ENCODE data around the gene WDR76.

Gene WDR76

DNA sequence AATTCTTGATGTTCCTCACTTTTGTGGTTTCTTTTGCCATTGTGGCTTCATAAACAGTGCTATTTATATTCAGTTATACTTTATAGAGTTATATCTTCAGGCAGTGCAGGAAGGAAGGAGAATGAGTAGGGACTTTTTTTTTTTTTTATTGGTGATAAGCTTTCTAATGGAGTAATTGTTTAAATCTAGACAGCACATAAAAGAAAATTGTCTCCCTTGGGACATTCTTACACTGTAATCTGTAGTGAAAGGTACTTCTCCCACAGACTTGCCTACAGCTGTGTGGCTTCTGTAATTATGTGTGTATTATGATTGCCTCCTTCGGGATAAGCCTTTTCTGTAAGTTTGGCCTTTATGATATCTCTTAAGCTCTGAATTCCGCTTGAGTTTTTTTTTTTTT lies 41.6 kb downstream of the WDR76 start:
- Histone ChIP-seq H3K36me3 (ENCODE audit: control insufficient read depth, insufficient read depth, low read length) (no peaks in the 10 kb centered on the region), H3K27me3 (ENCODE audit: control insufficient read depth, insufficient read depth, low read length) (no peaks in the 10 kb centered on the region), H3K9me3 (ENCODE audit: control insufficient read depth, low read length) (no peaks in the 10 kb centered on the region), H3K9ac (ENCODE audit: low read length) (no peak overlapping the region), H3K4me3 (ENCODE audit: low read length) (no peak overlapping the region), H3K4me1 (ENCODE audit: control insufficient read depth, insufficient read depth, low read length) (no peaks in the 10 kb centered on the region)

DNA sequence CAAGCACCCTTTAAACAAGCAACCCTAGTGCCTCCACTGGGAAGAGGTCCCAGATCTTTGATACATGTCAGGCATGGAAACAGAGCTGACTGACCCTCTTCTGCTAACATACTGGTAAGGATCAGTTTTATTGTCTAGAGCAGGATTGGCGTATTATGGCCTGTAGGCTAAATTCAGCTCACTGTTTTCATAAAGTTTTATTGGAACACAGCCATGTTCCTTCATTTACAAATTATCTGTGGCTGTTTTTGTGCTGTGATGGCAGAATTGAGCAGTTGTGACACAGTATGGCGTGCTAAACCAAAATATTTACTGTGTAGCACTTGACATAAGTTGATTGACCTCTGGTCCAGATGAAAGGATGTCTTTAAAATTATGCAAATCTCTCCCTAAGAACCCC lies 45.0 kb downstream of the WDR76 start:
- H3K9ac ChIP-seq (ENCODE audit: low read length), result no peak overlapping the region
- no peaks in the 10 kb centered on the region for H3K4me1 ChIP-seq (ENCODE audit: control insufficient read depth, insufficient read depth, low read length)
- no peaks in the 10 kb centered on the region for H3K9me3 ChIP-seq (ENCODE audit: control insufficient read depth, low read length)
- no peaks in the 10 kb centered on the region for H3K27me3 ChIP-seq (ENCODE audit: control insufficient read depth, insufficient read depth, low read length)
- H3K36me3 ChIP-seq (ENCODE audit: control insufficient read depth, insufficient read depth, low read length), result no peaks in the 10 kb centered on the region
- H3K4me3 ChIP-seq (ENCODE audit: low read length), result no peak overlapping the region

DNA sequence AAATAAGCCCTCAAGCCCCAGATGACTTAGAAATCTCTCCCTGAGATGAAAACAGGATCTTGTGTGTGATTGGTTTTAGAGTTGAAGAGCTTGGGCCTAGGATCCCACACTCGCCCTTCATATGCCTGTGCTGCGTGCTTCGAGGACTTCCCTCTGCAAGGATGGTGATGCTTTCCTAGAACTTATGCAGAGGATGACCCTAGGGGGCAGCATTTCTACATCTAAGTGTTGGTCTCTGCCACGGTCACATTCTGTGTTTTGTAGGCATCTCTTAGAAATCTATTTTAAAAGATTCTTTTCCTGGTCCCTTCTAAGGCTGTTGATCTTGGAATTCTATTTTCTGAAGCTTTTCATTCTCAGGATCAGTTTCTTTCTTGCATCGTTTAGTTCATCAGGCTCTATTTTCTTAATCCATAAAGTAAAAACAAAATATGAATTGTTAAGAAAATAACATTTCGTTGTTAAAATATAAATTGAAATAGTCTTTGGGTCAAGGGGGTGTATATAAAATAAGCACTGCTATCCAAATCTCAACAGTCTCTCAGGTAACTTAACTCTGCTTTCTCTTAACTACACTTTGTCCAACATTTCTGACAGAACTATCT lies 45.7 kb downstream of the WDR76 start:
- Histone ChIP-seq H3K9me3 (ENCODE audit: control insufficient read depth, low read length) (no peaks in the 10 kb centered on the region), H3K27me3 (ENCODE audit: control insufficient read depth, insufficient read depth, low read length) (no peaks in the 10 kb centered on the region), H3K4me3 (ENCODE audit: low read length) (no peak overlapping the region), H3K4me1 (ENCODE audit: control insufficient read depth, insufficient read depth, low read length) (no peaks in the 10 kb centered on the region), H3K36me3 (ENCODE audit: control insufficient read depth, insufficient read depth, low read length) (no peaks in the 10 kb centered on the region), H3K9ac (ENCODE audit: low read length) (no peak overlapping the region)

DNA sequence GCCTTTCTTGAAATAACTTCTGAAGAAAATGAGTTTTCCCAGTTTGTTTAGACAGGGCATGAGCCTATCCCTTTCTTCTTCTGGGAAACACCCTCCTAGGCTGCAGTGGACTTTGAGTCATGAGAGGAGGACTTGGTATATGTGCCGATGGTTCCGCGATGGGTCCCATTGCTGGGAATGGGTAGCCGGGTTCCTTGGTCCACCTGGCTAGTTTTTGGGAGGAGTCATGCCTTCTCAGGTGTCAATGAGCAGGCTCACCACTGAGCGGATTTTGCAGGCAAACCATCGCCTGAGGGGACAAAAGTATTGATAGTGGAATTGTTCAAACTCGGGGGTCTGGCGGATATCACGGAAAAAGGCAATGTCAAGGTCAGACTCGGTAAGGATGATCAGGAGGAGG lies 46.8 kb downstream of the WDR76 start:
- H3K9me3 ChIP-seq (ENCODE audit: control insufficient read depth, low read length), result no peaks in the 10 kb centered on the region
- H3K9ac ChIP-seq (ENCODE audit: low read length), result no peak overlapping the region
- H3K27me3 ChIP-seq (ENCODE audit: control insufficient read depth, insufficient read depth, low read length), result no peaks in the 10 kb centered on the region
- no peaks in the 10 kb centered on the region for H3K4me1 ChIP-seq (ENCODE audit: control insufficient read depth, insufficient read depth, low read length)
- H3K4me3 ChIP-seq (ENCODE audit: low read length), result no peak overlapping the region
- H3K36me3 ChIP-seq (ENCODE audit: control insufficient read depth, insufficient read depth, low read length), result no peaks in the 10 kb centered on the region

DNA sequence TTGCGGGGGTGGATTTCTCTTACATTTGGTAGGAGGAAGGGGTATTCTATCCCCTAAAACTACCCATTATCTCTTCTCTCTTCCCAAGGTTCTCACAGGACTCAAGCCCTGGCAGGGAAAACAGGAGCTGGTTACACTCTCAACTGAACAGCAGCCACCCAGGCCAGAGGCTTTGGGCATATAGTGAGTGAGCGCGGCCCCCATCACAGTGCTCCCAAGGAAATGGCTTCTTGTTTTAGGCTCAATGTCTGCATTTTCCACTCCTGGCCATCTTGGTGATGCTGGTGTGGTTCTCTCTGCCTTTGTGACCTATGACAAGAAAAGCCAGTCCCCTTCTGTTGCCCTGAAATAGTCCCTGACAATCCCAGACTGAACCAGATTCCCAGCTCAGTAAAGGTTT lies 50.1 kb downstream of the WDR76 start:
- no peak overlapping the region for H3K9ac ChIP-seq (ENCODE audit: low read length)
- H3K27me3 ChIP-seq (ENCODE audit: control insufficient read depth, insufficient read depth, low read length), result no peaks in the 10 kb centered on the region
- no peaks in the 10 kb centered on the region for H3K4me1 ChIP-seq (ENCODE audit: control insufficient read depth, insufficient read depth, low read length)
- H3K4me3 ChIP-seq (ENCODE audit: low read length), result no peak overlapping the region
- no peaks in the 10 kb centered on the region for H3K9me3 ChIP-seq (ENCODE audit: control insufficient read depth, low read length)
- H3K36me3 ChIP-seq (ENCODE audit: control insufficient read depth, insufficient read depth, low read length), result no peaks in the 10 kb centered on the region

GRCh38 chr15:43877371-43877770 lies 50.6 kb downstream of the WDR76 start:
- Histone ChIP-seq H3K9ac (ENCODE audit: low read length) (no peak overlapping the region), H3K9me3 (ENCODE audit: control insufficient read depth, low read length) (no peaks in the 10 kb centered on the region), H3K4me3 (ENCODE audit: low read length) (no peak overlapping the region), H3K4me1 (ENCODE audit: control insufficient read depth, insufficient read depth, low read length) (no peaks in the 10 kb centered on the region), H3K36me3 (ENCODE audit: control insufficient read depth, insufficient read depth, low read length) (no peaks in the 10 kb centered on the region), H3K27me3 (ENCODE audit: control insufficient read depth, insufficient read depth, low read length) (no peaks in the 10 kb centered on the region)

GRCh38 chr15:43878446-43878845 lies 51.6 kb downstream of the WDR76 start:
- H3K27me3 ChIP-seq (ENCODE audit: control insufficient read depth, insufficient read depth, low read length), result no peaks in the 10 kb centered on the region
- H3K4me3 ChIP-seq (ENCODE audit: low read length), result no peak overlapping the region
- H3K4me1 ChIP-seq (ENCODE audit: control insufficient read depth, insufficient read depth, low read length), result no peaks in the 10 kb centered on the region
- H3K9me3 ChIP-seq (ENCODE audit: control insufficient read depth, low read length), result no peaks in the 10 kb centered on the region
- no peaks in the 10 kb centered on the region for H3K36me3 ChIP-seq (ENCODE audit: control insufficient read depth, insufficient read depth, low read length)
- no peak overlapping the region for H3K9ac ChIP-seq (ENCODE audit: low read length)

- Histone ChIP-seq H3K9me3 (ENCODE audit: control insufficient read depth, low read length) (no peaks in the 10 kb centered on the region), H3K36me3 (ENCODE audit: control insufficient read depth, insufficient read depth, low read length) (no peaks in the 10 kb centered on the region), H3K4me1 (ENCODE audit: control insufficient read depth, insufficient read depth, low read length) (no peaks in the 10 kb centered on the region), H3K4me3 (ENCODE audit: low read length) (no peak overlapping the region), H3K27me3 (ENCODE audit: control insufficient read depth, insufficient read depth, low read length) (no peaks in the 10 kb centered on the region), H3K9ac (ENCODE audit: low read length) (no peak overlapping the region)
Observed at GRCh38 chr15:43879386-43880355, 52.9 kb downstream of the WDR76 start.

- Histone ChIP-seq H3K9ac (ENCODE audit: low read length) (no peak overlapping the region), H3K4me1 (ENCODE audit: control insufficient read depth, insufficient read depth, low read length) (no peaks in the 10 kb centered on the region)
Observed at GRCh38 chr15:43880406-43881194, 53.8 kb downstream of the WDR76 start.

GRCh38 chr15:43881245-43881644 lies 54.4 kb downstream of the WDR76 start:
- Histone ChIP-seq H3K4me1 (ENCODE audit: control insufficient read depth, insufficient read depth, low read length) (no peaks in the 10 kb centered on the region), H3K27me3 (ENCODE audit: control insufficient read depth, insufficient read depth, low read length) (no peaks in the 10 kb centered on the region), H3K4me3 (ENCODE audit: low read length) (no peak overlapping the region), H3K36me3 (ENCODE audit: control insufficient read depth, insufficient read depth, low read length) (no peaks in the 10 kb centered on the region), H3K9me3 (ENCODE audit: control insufficient read depth, low read length) (no peaks in the 10 kb centered on the region), H3K9ac (ENCODE audit: low read length) (no peak overlapping the region)

More at GRCh38 chr15:43880406-43881194, 53.8 kb downstream of the WDR76 start:
- Histone ChIP-seq H3K4me3 (ENCODE audit: low read length) (no peak overlapping the region), H3K36me3 (ENCODE audit: control insufficient read depth, insufficient read depth, low read length) (no peaks in the 10 kb centered on the region), H3K9me3 (ENCODE audit: control insufficient read depth, low read length) (no peaks in the 10 kb centered on the region), H3K27me3 (ENCODE audit: control insufficient read depth, insufficient read depth, low read length) (no peaks in the 10 kb centered on the region)

- Histone ChIP-seq H3K27me3 (ENCODE audit: control insufficient read depth, insufficient read depth, low read length) (no peaks in the 10 kb centered on the region), H3K9ac (ENCODE audit: low read length) (no peak overlapping the region), H3K4me1 (ENCODE audit: control insufficient read depth, insufficient read depth, low read length) (no peaks in the 10 kb centered on the region), H3K9me3 (ENCODE audit: control insufficient read depth, low read length) (no peaks in the 10 kb centered on the region), H3K4me3 (ENCODE audit: low read length) (no peak overlapping the region), H3K36me3 (ENCODE audit: control insufficient read depth, insufficient read depth, low read length) (no peaks in the 10 kb centered on the region)
Observed at GRCh38 chr15:43881944-43882343, 55.1 kb downstream of the WDR76 start.

GRCh38 chr15:43883571-43883970 lies 56.8 kb downstream of the WDR76 start:
- H3K9me3 ChIP-seq (ENCODE audit: control insufficient read depth, low read length), result no peaks in the 10 kb centered on the region

More at GRCh38 chr15:43883571-43883970, 56.8 kb downstream of the WDR76 start:
- no peaks in the 10 kb centered on the region for H3K27me3 ChIP-seq (ENCODE audit: control insufficient read depth, insufficient read depth, low read length)
- H3K36me3 ChIP-seq (ENCODE audit: control insufficient read depth, insufficient read depth, low read length), result no peaks in the 10 kb centered on the region
- no peaks in the 10 kb centered on the region for H3K4me1 ChIP-seq (ENCODE audit: control insufficient read depth, insufficient read depth, low read length)
- no peak overlapping the region for H3K9ac ChIP-seq (ENCODE audit: low read length)
- H3K4me3 ChIP-seq (ENCODE audit: low read length), result no peak overlapping the region

All from mucosa of stomach (tissue), 1 donor.